ENCODE measurements around the gene CEP250.

DNA sequence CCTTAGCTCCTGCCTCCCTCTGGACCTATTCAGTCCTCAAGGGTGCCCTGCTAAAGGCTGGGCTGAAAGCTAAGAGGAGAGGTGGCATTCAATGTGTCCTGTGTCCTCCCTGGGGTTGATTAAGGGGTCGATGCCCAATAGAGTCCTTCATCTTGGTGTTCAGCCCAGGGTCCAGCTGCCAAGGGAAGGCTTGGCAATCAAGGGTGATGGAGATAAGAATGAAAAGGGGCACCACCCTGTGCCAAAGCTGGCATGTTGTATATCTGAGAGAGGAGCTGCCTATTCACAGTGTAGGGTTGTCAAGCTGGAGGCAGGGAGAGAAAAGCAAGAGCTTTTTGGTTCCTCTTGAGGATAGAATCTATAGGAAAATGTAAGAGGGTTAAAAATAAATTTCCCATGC lies 61.7 kb downstream of the CEP250 start:
- TF ChIP-seq PAX5 (IDR thresholded peaks at IDR 0.05; ENCODE audit: insufficient read depth, low read length, severe bottlenecking) = no peak
- TF ChIP-seq POLR2A (IDR thresholded peaks at IDR 0.05; ENCODE audit: low read depth, low read length) = no peak
- no peak for TF ChIP-seq POLR2AphosphoS5 (IDR thresholded peaks at IDR 0.05; ENCODE audit: low read depth, low read length)
- no peak for TF ChIP-seq TAF1 (IDR thresholded peaks at IDR 0.05; ENCODE audit: low read depth, low read length)

Data from GM12891 (cell line).